COLO668 (cell line): ENCODE measurements around the gene ATE1.
"Not testable (repeated sequence)": the region's sequence is repeated elsewhere in the genome, so short reads cannot be mapped to it uniquely, and the experiment has no call there.

ENCODE experiments used
- DNase-seq: peaks from one replicate; lab custom pipeline; 2025; ENCODE audit not compliant: unreplicated experiment; lab: John Stamatoyannopoulos, UW

ATE1 gene

GRCh38 chr10:121792198-121792597 is 135.6 kb downstream of the ATE1 start:
- DNase-seq, result no peak

DNA sequence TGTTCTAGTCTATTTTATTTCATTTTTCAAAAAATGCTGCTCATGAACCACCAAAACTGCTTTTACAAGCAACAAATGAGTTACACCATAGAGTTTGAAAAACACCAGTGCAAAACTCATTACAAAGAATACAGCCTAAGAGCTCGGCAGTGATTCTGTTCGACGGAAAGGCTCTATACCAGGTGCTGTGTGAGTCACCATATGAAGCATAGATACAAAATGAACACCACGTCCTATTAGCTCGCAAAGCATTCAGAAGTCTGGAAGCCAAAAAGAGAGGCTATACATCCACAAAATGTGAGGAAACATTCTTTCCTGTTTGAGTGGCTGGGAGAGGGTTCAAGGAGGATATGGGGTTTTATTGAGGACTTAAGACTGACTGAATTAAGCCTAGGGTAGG is 136.1 kb downstream of the ATE1 start:
- DNase-seq, result no peak

GRCh38 chr10:121788717-121789116 is 139.1 kb downstream of the ATE1 start:
- DNase-seq, result no peak

- no peak for DNase-seq
Observed at GRCh38 chr10:121788115-121788514, 139.7 kb downstream of the ATE1 start.

- DNase-seq, result no peak
Observed at GRCh38 chr10:121787169-121787568, 140.7 kb downstream of the ATE1 start.

- no peak for DNase-seq
Observed at GRCh38 chr10:121783782-121784372, 144.0 kb downstream of the ATE1 start.

DNA sequence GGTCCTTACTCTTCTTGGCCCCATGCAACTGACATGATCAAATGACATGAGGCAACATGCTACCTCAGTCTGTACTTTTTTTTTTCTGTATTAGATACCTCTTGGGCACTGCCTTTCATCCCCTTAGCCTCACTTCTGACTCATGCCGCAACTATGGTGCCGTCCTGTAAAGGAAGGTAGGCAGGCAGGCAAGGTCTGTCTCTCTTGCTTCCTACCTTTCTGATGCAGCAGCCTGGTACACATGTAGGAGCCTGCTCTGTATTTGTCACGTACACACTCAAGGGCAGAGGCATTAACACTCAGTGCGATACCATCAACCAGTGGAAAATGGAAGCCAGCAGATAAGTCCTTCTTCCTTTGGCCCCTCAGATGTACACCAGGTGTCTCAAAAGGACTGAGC is 146.7 kb downstream of the ATE1 start:
- DNase-seq, result no peak

DNA sequence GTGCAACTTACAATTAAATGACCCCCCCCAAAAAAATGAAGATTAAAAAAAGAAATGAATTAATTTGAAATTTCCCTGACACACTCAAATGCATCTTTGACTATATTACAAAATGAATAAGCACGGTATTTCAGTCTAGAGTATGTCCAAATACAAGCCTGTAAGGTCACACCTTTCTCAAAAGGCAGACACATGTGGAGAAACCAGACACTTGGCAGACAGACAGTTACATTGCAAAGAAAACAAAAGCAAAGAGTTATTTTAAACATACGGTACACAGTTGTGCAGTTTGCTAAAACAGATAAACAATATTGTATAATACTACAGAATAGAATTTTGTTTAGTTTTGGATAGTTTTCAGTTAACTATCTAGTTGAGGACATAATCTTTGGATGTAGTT is 153.0 kb downstream of the ATE1 start:
- no peak for DNase-seq

DNA sequence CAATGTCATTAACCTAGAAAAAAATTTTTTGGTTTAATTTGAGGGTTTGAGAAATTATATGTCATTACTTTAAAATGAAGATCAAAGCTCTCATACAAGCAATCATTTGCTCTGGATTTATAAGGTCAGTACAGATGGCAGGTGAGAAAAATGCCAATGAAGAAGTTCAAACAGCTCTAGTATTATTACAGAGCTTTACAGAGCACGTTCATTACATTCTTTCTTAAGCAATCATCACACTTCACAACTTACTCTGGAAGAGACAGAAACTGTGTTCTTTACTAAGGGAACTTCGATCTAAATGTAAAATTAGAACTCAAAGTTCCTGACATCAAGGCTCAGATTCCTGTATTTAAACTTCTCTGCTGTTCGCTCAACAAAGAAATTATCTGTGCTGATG is 153.4 kb downstream of the ATE1 start:
- no peak for DNase-seq

DNA sequence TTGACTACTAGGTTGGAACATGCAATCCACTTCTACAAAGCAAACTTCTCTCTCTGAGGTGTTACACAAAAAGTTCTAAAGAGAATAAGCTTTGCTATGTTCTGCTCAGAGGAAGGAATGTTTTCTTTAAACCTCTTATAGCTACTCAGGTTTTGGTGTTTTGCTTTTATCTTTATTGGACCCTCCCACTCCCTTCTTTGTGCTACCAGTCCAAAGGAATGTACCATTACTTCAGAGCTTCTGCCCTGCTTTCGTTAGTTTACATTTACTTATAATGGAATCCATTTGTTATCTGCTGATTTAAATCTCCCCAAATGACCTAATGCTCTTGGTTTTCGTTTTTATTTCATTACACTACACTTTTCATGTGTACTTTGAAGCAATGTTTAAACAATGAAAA is 154.9 kb downstream of the ATE1 start:
- DNase-seq, result no peak

DNA sequence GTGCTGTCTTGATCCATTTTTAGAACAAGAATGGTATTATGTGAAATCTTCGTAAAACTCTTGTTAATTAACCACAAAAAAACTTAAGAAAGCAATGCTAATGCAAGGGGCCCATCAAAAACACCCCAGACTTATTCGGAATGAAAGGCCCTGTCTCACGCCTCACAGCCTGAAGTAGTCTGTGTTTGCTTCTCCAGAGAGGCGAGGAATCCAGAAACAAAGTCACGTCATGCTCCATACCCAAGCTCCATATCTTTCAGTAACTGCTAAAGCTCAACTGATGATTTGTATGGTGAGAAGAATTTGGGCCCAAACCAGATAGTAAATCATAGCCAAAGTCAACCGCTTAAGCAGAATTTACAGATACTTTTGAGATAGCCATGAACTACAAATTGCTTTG is 155.4 kb downstream of the ATE1 start:
- no peak for DNase-seq

GRCh38 chr10:121771966-121772365 is 155.9 kb downstream of the ATE1 start:
- DNase-seq, result no peak

DNA sequence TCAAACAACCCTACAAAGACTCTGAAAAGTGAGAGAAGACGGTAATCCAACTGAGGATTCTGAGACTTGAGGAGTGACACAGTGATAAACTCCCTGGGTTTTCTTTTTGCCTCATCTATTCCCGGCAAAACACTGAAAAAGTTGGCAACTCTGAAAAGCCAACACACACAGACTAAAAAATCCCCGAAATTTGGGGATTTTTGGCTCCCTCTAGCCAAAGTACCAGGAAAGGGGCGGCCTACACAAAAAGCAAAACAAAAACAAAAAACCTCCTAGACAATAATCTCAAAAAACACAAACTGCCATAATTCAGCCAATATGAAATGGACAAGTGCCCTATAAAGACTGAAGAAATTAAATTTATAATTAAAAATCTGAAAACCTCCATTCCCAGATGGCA is 161.4 kb downstream of the ATE1 start:
- DNase-seq, result no peak

DNA sequence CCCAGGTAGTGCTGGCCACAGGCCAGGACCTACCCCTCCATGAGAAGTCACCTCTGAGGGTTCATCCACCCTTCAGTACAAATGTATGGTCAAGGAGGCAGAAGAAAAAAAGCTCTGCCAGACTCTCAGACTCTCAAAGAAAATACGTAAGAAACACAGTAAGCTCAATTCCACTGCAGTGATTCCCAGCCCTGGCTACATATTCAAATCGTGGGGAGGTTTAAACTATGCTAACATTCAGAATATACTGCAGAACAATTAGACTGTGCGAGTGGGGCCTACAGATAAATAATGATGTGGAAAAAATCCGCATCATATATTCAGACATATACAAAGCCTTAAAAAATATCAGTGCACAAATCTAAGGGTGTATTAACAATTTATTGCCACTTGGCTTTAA is 162.6 kb downstream of the ATE1 start:
- DNase-seq, result no peak

DNA sequence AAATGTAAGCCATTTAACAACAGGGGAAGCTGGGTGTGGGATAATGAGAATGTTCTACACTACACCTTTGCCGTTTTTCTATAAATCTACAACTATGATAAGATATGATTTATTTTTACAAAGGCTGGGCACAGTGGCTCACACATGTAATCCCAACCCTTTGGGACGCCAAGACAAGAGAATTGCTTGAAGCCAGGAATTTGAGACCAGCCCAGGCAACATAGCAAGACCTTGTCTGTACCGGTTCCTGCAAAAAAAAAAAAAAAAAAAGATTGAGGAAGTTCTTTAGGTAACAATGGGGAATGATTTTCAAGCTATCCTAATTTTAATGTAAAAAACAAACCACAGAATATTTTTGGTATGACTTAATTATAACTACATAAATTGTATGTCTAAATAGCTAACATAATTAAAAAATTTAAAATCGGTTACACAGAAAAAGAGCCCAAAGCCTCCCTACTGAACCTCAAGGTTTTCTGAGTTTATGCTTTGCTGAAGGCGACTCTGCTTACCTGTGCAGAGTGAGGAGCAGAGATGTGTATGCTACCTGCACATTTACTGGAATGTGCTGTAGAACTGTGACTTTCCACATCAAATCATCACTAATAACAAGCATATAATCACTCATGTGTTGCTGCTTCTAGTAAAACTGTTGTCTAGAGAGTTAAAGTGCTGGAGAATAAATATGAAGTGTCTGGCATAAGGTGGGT is 163.4 kb downstream of the ATE1 start:
- no peak for DNase-seq

- DNase-seq, result not testable (repeated sequence)
Observed at GRCh38 chr10:121757241-121757640, 170.6 kb downstream of the ATE1 start.

- DNase-seq, result not testable (repeated sequence)
Observed at GRCh38 chr10:121755496-121755895, 172.3 kb downstream of the ATE1 start.

- DNase-seq, result no peak
Observed at GRCh38 chr10:121754666-121755065, 173.2 kb downstream of the ATE1 start.

GRCh38 chr10:121753726-121754476 is 173.9 kb downstream of the ATE1 start:
- DNase-seq, result no peak

DNA sequence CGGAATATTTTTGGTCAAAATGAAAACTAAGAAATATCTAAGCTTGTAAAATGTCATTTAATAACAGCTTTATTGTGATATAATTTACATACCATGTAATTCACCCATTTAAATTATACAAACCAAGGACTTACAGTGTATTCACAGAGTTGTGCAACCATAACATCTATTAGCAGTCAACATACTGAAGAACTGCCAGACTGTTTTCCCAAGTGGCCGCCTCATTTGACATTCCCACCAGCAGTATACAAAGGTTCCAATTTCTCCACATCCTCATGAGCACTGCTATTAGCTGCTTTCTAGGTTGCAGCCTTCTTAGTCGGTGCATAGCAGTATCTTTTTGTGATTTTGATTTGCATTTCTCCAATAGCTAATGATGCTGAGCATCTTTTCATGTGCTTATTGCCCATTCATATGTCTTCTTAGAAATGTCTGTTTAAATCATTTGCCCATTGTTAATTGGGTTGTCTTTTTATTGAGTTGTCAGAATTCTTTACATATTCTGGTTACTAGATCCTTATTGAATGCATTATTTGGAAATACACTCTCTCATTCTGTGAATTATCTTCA is 176.6 kb downstream of the ATE1 start:
- DNase-seq, result no peak

DNA sequence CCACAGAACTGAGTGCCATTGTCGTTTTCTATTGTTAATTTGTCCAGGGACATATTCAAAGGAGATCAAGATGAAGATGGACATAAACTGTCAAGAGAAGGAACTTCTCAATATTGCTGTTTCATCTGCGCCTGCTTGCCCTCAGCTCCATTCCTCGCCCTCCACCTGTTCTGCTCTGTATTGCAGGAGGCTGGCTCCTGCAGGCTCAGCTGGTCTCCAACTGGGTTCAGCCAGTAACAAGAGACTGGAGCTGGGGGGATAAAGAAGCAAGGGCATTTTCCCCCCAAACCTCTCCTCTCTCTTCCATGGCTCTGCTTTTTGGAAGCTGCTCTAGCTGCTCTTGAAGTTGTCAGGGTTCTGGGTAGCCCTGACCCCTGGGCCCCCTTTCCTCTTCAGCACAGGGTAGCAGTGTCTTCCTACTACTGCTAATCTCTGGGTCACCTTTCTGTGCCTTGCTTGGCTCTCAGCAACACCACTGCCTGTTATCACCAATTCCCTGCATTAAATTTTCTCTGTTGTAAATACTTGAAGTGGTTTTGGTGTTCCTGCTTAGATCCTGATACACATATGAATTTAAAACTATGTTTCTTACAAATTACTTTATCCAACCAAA is 180.6 kb downstream of the ATE1 start:
- no peak for DNase-seq
